ENCODE data around the gene LINC00237.

LINC00237 gene

GRCh38 chr20:21126581-21126870 lies 20.4 kb upstream of the LINC00237 start:
- peak overlapping the region; percentile 76 for H3K27ac ChIP-seq (replicated peaks)

DNA sequence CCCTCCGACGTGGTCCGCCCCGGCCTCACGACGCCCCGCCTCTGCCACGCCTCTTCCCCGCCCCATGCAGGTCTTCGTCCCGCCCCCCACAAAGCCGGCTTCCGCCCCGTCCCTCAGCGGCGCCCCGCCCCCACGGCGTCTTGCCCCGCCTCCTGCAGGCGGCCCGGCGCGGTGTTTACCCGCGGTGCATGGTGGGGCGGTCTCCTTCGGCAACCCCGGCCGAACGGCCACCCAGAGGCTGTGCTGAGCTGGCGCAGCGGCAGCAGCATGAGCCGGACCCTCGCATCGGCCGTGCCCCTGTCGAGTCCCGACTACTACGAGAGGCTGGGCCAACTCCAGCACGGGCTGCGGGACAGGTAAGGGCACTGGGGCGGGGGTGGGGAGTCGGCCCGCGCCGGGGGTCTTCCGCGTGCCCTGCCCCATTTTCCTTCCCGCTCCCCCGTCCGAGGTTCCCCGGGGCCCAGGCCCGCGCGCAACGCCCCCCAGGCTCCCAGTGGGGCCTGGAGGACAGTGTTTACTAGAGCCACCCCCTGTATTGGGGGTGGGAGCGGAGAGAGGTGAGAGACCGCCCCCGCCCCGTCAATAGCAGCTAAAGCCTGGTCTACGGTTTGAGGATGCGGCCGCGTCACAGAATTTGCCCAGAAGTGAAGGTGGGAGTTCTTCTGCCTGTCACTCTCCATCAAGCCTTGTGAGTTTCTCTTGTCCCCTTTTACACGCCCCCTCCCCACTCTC lies 19.9 kb upstream of the LINC00237 start, which contains the start of gene KIZ:
TSS of gene KIZ (plus strand) at position 234 of the 732 bp plus-strand sequence. CDS start at position 268, 34 bp downstream.
- Histone ChIP-seq H3K4me3 (replicated peaks; ENCODE audit: insufficient read depth, low read length) (peak within 1 kb of the TSS; percentile 88), H3K27me3 (ENCODE audit: insufficient read depth, poor library complexity, severe bottlenecking) (no peaks in the 10 kb centered on the region), H3K27ac (replicated peaks) (peak within 1 kb of the TSS; percentile 76)
- TF ChIP-seq POLR2AphosphoS5 (IDR thresholded peaks at IDR 0.05; ENCODE audit: low read depth) (peak; percentile 87), REST (IDR thresholded peaks at IDR 0.05; ENCODE audit: insufficient replicate concordance, low read depth) (no peak), CTCF (IDR thresholded peaks at IDR 0.05; ENCODE audit: insufficient read depth, low read length) (peak; percentile 15)
- peak; percentile 84 to 96 for DNase-seq (ENCODE audit: low read depth in 1 of 2, low spot score in 1 of 2)

More at GRCh38 chr20:21126581-21126870, 20.4 kb upstream of the LINC00237 start:
- no peak for TF ChIP-seq GABPA (IDR thresholded peaks at IDR 0.05; ENCODE audit: low read depth)
- no peak for TF ChIP-seq CTCF (IDR thresholded peaks at IDR 0.05; ENCODE audit: insufficient read depth, low read length)
- TF ChIP-seq POLR2AphosphoS5 (IDR thresholded peaks at IDR 0.05; ENCODE audit: low read depth) = no peak
- no peak for TF ChIP-seq REST (IDR thresholded peaks at IDR 0.05; ENCODE audit: insufficient replicate concordance, low read depth)
- no peak for TF ChIP-seq SPI1 (IDR thresholded peaks at IDR 0.05; ENCODE audit: borderline replicate concordance, low read depth)
- no peak for DNase-seq (ENCODE audit: low read depth in 1 of 2, low spot score in 1 of 2)
- H3K4me3 ChIP-seq (replicated peaks; ENCODE audit: insufficient read depth, low read length) = peak overlapping the region; percentile 88
- no peaks in the 10 kb centered on the region for H3K27me3 ChIP-seq (ENCODE audit: insufficient read depth, poor library complexity, severe bottlenecking)

- H3K27ac ChIP-seq (replicated peaks) = peak overlapping the region; percentile 49
- DNase-seq (ENCODE audit: low read depth in 1 of 2, low spot score in 1 of 2) = no peak
- H3K4me3 ChIP-seq (replicated peaks; ENCODE audit: insufficient read depth, low read length) = peak overlapping the region; percentile 88
- no peak for TF ChIP-seq GABPA (IDR thresholded peaks at IDR 0.05; ENCODE audit: low read depth)
- no peak for TF ChIP-seq POLR2AphosphoS5 (IDR thresholded peaks at IDR 0.05; ENCODE audit: low read depth)
- no peak for TF ChIP-seq REST (IDR thresholded peaks at IDR 0.05; ENCODE audit: insufficient replicate concordance, low read depth)
- no peak for TF ChIP-seq SPI1 (IDR thresholded peaks at IDR 0.05; ENCODE audit: borderline replicate concordance, low read depth)
- TF ChIP-seq CTCF (IDR thresholded peaks at IDR 0.05; ENCODE audit: insufficient read depth, low read length) = no peak
- H3K27me3 ChIP-seq (ENCODE audit: insufficient read depth, poor library complexity, severe bottlenecking) = no peaks in the 10 kb centered on the region
Measured at GRCh38 chr20:21125072-21125848, 19.1 kb upstream of the LINC00237 start.
